IMR-90 (cell line): ENCODE results near the gene PRR14L. TPM values are rescaled to one million over a fixed set of nuclear protein-coding genes. Genes with fewer than 3 reads are reported as not detected.

Source experiments
- ATAC-seq: fragments of 200-7000 bp; cut with Tn5 transposase; 2 replicates; pipeline ENCODE4 v1.9.1; 2020; ENCODE audit warnings: low read depth, mild to moderate bottlenecking, moderate library complexity
- BruUV-seq: library from RNA; stranded (reverse); fragments of 400-500 nt; replicated peaks from 2 replicates; lab custom pipeline; 2021; lab: Mats Ljungman, UMichigan
- CTCF ChIA-PET: fragments of 300-600 bp; formaldehyde crosslinking; extraction: SDS; loops from one replicate; lab custom pipeline; 2021; ENCODE audit warnings: antibody characterized with exemption; lab: Yijun Ruan, JAX
- POLR2A ChIA-PET: fragments of 300-600 bp; sonication (Branson Sonifier 250); formaldehyde crosslinking; loops from one replicate; lab custom pipeline; 2022; ENCODE audit warnings: antibody characterized with exemption; ENCODE audit not compliant: unreplicated experiment; lab: Charles Lee
- DNase-seq: peaks from one replicate; pipeline ENCODE4 v3.0.0; 2013
- H2AFZ ChIP-seq: replicated peaks from 2 replicates; pipeline ENCODE3; 2013; ENCODE audit warnings: low read length, mild to moderate bottlenecking; ENCODE audit not compliant: poor library complexity
- H2AK5ac ChIP-seq: 2 replicates; pipeline ENCODE4 v1.6.1; 2013; ENCODE audit warnings: low read depth, low read length, inconsistent platforms
- H2AK9ac ChIP-seq: replicated peaks from 2 replicates; pipeline ENCODE3; 2013; ENCODE audit warnings: mild to moderate bottlenecking, low read depth, low read length, moderate library complexity; ENCODE audit not compliant: poor library complexity
- H2BK120ac ChIP-seq: 2 replicates; pipeline ENCODE4 v1.6.1; 2013; ENCODE audit warnings: low read depth, low read length, inconsistent platforms
- H2BK15ac ChIP-seq: 3 replicates; pipeline ENCODE4 v1.6.1; 2013; ENCODE audit warnings: low read depth, low read length, inconsistent platforms
- H2BK20ac ChIP-seq: 2 replicates; pipeline ENCODE4 v1.6.1; 2013; ENCODE audit warnings: low read depth, mild to moderate bottlenecking, inconsistent platforms, low read length, moderate library complexity
- H2BK5ac ChIP-seq: 2 replicates; pipeline ENCODE4 v1.6.1; 2013; ENCODE audit warnings: mild to moderate bottlenecking, low read depth, low read length, inconsistent platforms; ENCODE audit not compliant: poor library complexity, severe bottlenecking
- H3K14ac ChIP-seq: replicated peaks from 2 replicates; pipeline ENCODE4 v1.6.1; 2013; ENCODE audit warnings: low read depth, low read length, inconsistent platforms
- H3K18ac ChIP-seq: 2 replicates; pipeline ENCODE4 v1.6.1; 2013; ENCODE audit warnings: low read depth, low read length, control low read depth
- H3K23ac ChIP-seq: 2 replicates; pipeline ENCODE4 v1.6.1; 2013; ENCODE audit warnings: low read depth, low read length, inconsistent platforms
- H3K27ac ChIP-seq: 2 replicates; pipeline ENCODE4 v1.5.1; 2013; ENCODE audit warnings: mild to moderate bottlenecking, control low read depth, low read length; ENCODE audit not compliant: insufficient read depth
- H3K27me3 ChIP-seq: 2 replicates; pipeline ENCODE4 v1.6.1; 2013; ENCODE audit warnings: low read length; ENCODE audit not compliant: control insufficient read depth, insufficient read depth
- H3K36me3 ChIP-seq: 2 replicates; pipeline ENCODE4 v1.6.1; 2013; ENCODE audit warnings: low read length, mixed read lengths; ENCODE audit not compliant: control insufficient read depth, insufficient read depth
- H3K4ac ChIP-seq: 2 replicates; pipeline ENCODE4 v1.6.1; 2013; ENCODE audit warnings: low read depth, low read length, inconsistent platforms
- H3K4me1 ChIP-seq: 2 replicates; pipeline ENCODE4 v1.6.1; 2013; ENCODE audit warnings: low read length, mixed read lengths; ENCODE audit not compliant: control insufficient read depth, insufficient read depth
- H3K4me2 ChIP-seq: 2 replicates; pipeline ENCODE4 v1.6.1; 2013; ENCODE audit warnings: low read depth, mild to moderate bottlenecking, control low read depth, low read length, moderate library complexity
- H3K4me3 ChIP-seq: 2 replicates; pipeline ENCODE4 v1.5.1; 2013; ENCODE audit warnings: low read depth, mild to moderate bottlenecking, control low read depth, low read length, moderate library complexity; ENCODE audit not compliant: insufficient read depth
- H3K56ac ChIP-seq: 2 replicates; pipeline ENCODE4 v1.6.1; 2013; ENCODE audit warnings: low read length, inconsistent platforms; ENCODE audit not compliant: insufficient read depth; ENCODE audit errors: extremely low read depth
- H3K79me1 ChIP-seq, 2 experiments: 2 replicates each; pipeline ENCODE4 v1.6.1; 2013; ENCODE audit warnings: low read length in 2 of 2, inconsistent platforms in 1 of 2, low read depth in 1 of 2
- H3K9ac ChIP-seq: 2 replicates; pipeline ENCODE4 v1.6.1; 2013; ENCODE audit warnings: low read depth, low read length, control low read depth
- H3K9me1 ChIP-seq: 2 replicates; pipeline ENCODE4 v1.6.1; 2013; ENCODE audit warnings: low read length, inconsistent platforms; ENCODE audit not compliant: insufficient read depth
- H3K9me3 ChIP-seq: 2 replicates; pipeline ENCODE4 v1.6.1; 2013; ENCODE audit warnings: low read length; ENCODE audit not compliant: control insufficient read depth, insufficient read depth
- H4K20me1 ChIP-seq: 2 replicates; pipeline ENCODE4 v1.6.1; 2013; ENCODE audit warnings: low read length, inconsistent platforms; ENCODE audit not compliant: insufficient read depth
- H4K5ac ChIP-seq: 2 replicates; pipeline ENCODE4 v1.6.1; 2013; ENCODE audit warnings: mild to moderate bottlenecking, low read depth, low read length, control low read depth
- H4K8ac ChIP-seq, 2 experiments: 2 replicates each; pipeline ENCODE4 v1.6.1; 2013; ENCODE audit warnings: low read depth in 2 of 2, low read length in 2 of 2, control low read depth in 1 of 2, inconsistent platforms in 1 of 2
- H4K91ac ChIP-seq: 2 replicates; pipeline ENCODE4 v1.6.1; 2013; ENCODE audit warnings: low read depth, low read length, inconsistent platforms; ENCODE audit not compliant: insufficient read depth
- MAZ ChIP-seq: IDR thresholded peaks from 2 replicates; pipeline ENCODE4 v1.6.1; 2012; ENCODE audit warnings: low read depth, mild to moderate bottlenecking, low read length, improper control_type of control experiment, moderate library complexity, borderline replicate concordance
- WGBS, 2 experiments: methylation state at CpG; one replicate each; pipeline versions ENCODE4 v1.1.5 to v1.1.7; 2013; ENCODE audit warnings: missing lambda C conversion rate in 2 of 2; ENCODE audit not compliant: insufficient read length in 1 of 2; ENCODE audit errors: extremely low coverage in 2 of 2; 5-methylcytosine and 5-hydroxymethylcytosine counted together
- dilution Hi-C: fragments of 300-500 bp; cut with HindIII; formaldehyde crosslinking; loops from one replicate; pipeline ENCODE4 v1.14.3; 2018; ENCODE audit warnings: low sequenced_read_pairs; ENCODE audit not compliant: unreplicated experiment
- in situ Hi-C: fragments of 300-500 bp; cut with MboI; formaldehyde crosslinking; loops from 3 replicates; pipeline ENCODE4 v1.14.3; 2019; ENCODE audit warnings: low sequenced_read_pairs, inconsistent platforms, mixed read lengths
- intact Hi-C: fragments of 100-400 bp; cut with micrococcal nuclease; formaldehyde crosslinking; loops from 2 replicates; pipeline ENCODE4 v1.10.0; 2022
- polyA plus RNA-seq, 3 experiments: library from polyadenylated mRNA; depleted of rRNA; stranded (reverse); fragments of >200 nt; gene quantifications; 2 replicates each; pipeline ENCODE4 v1.2.3, GENCODE V29; 2012; ENCODE audit warnings: low replicate concordance in 1 of 3
- total RNA-seq: library from RNA; depleted of rRNA; stranded (reverse); fragments of >200 nt; gene quantifications from 2 replicates; pipeline ENCODE4 v1.2.3, GENCODE V29; 2012

The PRR14L gene
- total and polyA plus RNA-seq, 2 of the 4 experiments (the other 2 are of a cell fraction) = 9.0 to 19.7 TPM

DNA sequence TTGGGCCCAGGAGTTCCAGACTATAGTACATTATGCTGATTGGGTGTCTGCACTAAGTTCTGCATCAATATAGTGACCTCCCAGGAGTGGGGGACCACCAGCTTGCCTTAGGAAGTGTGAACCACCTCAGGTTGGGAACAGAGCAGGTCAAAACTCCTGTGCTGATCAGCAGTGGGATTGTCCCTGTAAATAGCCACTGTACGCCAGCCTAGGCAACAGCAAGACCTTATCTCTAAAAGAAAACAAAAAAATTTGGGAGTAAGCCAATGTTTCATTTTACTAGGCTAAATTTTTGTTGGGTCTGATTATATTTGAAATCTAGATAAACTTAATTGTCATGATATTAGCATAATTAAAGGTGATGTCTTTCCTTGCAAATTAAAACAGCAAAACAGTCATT, 7.3 kb upstream of the PRR14L start:
- peaks cover 9% of the 10 kb centered on the region for H3K4me1 ChIP-seq
- H4K8ac ChIP-seq = no peak overlapping the region
- dilution Hi-C loops = no loop called here
- H3K9me3 ChIP-seq = no peaks in the 10 kb centered on the region
- no peak overlapping the region for H2AFZ ChIP-seq
- H3K4me2 ChIP-seq = no peak overlapping the region
- H3K27me3 ChIP-seq = no peaks in the 10 kb centered on the region
- H3K9me1 ChIP-seq = peaks cover 10% of the 10 kb centered on the region
- H4K91ac ChIP-seq = no peak overlapping the region
- H2AK9ac ChIP-seq = no peak overlapping the region
- DNase-seq (no peak), ATAC-seq (no peak)
- no CpG with 5 or more reads among the region's 1 CpG for WGBS, 2 experiments
- H2BK20ac ChIP-seq = no peak overlapping the region
- TF ChIP-seq MAZ = no peak
- BruUV-seq = no TSS peak
- no peak overlapping the region for H4K5ac ChIP-seq
- ChIA-PET POLR2A (no interaction called here), CTCF (no interaction called here)
- H3K9ac ChIP-seq = no peak overlapping the region
- H3K79me1 ChIP-seq = peaks cover 16 to 27% of the 10 kb centered on the region in 2 experiments
- H4K20me1 ChIP-seq = no peaks in the 10 kb centered on the region
- peaks cover 12% of the 10 kb centered on the region for H3K36me3 ChIP-seq
- intact Hi-C loops = no loop called here
- H2BK5ac ChIP-seq = no peak overlapping the region
- H2BK15ac ChIP-seq = no peak overlapping the region
- H2AK5ac ChIP-seq = no peak overlapping the region
- no peak overlapping the region for H3K4me3 ChIP-seq
- H3K27ac ChIP-seq = no peak overlapping the region
- H3K14ac ChIP-seq = no peak overlapping the region
- H3K18ac ChIP-seq = no peak overlapping the region
- H3K23ac ChIP-seq = no peak overlapping the region
- in situ Hi-C loops = loop anchor here (10.0 kb wide), 1 partner anchor 188 kb away; the partner anchor contains the start of gene YWHAH
- H3K4ac ChIP-seq = no peak overlapping the region
- no peak overlapping the region for H2BK120ac ChIP-seq
- no peak overlapping the region for H3K56ac ChIP-seq
